GM18526 (cell line): Measurements from ENCODE around the gene LRRC10.

Experiments
- POLR2A ChIP-seq: IDR thresholded peaks from 3 replicates; pipeline ENCODE4 v1.6.1; 2011; ENCODE audit not compliant: insufficient read length; ENCODE audit errors: extremely low read depth

Gene LRRC10

DNA sequence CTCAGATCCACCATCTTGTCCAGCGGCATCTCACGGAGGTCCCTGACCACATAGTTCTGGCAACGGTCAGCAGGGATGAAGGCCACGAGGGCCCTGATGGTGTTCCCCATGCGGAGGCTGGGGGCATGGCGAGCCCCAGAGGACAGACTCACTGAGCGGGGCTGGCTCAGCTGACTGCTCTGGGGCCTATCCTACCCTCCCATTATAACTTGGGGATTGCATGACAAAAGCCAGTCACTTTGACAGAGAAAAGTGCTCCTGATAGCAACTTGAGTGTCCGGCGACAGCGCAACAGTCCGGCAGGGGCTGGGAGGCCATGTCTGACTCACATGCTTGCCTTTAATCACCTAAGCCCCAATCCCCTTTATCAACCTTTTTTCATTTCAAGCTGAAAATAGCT lies at the start of gene LRRC10:
Gene LRRC10 (minus strand): TSS at position 179 of the 400 bp plus-strand sequence. CDS start 69 bp downstream, at position 110.
- TF ChIP-seq POLR2A = no peak

DNA sequence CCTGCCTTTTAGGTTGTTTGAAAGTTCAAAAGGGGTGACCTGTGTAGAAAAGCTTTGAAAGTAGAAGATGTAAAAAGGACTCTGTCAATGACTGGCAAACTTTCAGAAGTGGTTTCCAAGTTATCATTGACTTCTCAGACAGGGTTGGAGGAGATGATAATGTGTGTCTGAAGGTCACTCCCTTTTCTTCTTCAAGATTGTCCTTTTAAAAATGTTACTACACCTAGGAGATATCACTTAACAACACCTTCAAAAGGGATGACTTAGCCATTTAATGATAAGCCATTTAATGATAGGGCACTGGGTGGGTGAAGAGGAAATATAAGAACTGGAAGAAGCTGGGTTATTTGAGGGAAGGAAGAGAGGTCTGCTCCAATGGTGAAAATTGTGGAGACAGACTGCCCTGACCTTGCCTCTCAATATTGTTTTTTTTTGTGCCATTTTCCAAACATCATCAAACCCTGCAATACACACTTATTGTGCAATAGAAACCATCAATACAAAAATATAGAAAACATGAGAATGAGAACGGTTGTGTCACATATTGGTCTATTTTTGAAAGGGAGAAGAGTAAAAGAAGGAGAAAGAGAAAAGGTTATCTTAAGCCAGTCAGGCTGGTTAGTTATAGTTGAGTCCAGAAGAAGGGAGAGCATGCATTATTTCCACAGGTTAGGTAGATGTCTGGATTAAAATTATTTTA lies 49.6 kb upstream of the LRRC10 start:
- TF ChIP-seq POLR2A = no peak

DNA sequence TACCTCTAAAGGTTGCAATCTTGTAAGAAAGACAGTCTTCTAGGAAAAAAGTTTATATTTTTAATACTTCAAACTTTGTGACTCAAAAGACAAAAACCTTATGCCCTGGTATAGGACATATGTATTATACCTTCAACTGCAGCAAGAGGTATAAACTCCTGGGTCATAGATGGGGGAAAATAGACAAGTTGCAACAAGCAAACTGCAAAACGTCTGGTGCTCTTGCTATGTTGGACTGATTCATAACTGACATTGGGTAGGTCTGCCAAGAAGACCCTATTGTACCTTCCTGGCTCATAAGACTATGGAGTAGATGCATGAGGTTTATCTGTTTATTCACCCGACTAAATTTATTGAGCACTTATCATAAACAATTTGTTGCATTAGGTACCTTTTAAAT lies 47.5 kb upstream of the LRRC10 start:
- TF ChIP-seq POLR2A = no peak

- TF ChIP-seq POLR2A = no peak
Observed at GRCh38 chr12:69657376-69658137, 46.9 kb upstream of the LRRC10 start.

DNA sequence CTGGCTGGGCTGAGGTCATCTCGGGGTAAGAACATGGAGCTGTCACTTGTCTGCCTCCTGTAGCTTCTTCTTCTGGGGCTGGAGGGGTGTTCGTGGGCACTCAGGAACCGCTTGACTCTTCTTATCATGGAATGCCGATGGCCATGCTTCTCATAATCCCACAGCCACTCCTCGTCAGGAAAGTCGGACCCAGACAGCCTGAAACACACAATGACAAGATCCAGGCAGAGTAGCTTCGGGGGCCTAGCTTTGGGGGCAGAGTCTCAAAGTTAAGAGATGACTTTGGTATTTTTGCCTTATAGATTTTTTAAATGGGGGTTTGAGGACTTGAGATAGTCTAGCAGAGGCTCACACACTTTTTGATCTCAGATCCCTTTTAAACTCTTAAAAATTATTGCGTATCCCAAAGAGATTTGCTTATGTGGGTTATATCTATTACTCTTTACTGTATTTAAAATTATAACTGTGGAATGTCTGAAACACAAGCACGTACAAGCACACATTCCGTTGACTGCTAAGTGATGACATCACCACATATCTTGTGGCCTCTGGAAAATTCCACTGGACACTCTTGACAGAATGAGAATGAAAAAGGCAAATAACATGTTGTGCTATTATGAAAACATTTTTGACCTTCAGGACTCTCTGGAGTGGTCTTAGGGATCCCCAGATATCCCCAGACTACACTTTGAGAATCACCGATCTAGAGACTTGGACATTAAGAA lies 45.1 kb upstream of the LRRC10 start:
- TF ChIP-seq POLR2A = no peak

GRCh38 chr12:69653703-69654102 lies 43.0 kb upstream of the LRRC10 start:
- TF ChIP-seq POLR2A = no peak

DNA sequence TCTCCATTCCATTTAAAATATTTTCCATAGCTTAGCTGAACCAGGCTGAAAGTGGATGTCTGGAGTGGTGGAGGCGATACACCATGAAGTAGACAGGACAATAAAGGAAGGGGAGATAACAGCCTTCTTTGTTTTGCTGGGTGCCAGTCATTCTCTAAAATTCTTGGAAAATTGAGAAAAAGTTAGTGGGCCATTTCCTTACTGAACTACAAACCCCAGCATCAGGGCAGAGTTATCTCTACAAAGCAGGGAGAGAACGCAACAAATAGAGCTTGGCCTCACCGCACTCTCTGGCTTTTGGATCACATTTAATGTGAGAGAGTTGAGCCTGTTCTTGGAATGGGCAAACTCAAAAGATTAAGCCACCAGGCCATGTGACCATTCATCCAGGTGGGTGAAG lies 41.2 kb upstream of the LRRC10 start:
- no peak for TF ChIP-seq POLR2A

DNA sequence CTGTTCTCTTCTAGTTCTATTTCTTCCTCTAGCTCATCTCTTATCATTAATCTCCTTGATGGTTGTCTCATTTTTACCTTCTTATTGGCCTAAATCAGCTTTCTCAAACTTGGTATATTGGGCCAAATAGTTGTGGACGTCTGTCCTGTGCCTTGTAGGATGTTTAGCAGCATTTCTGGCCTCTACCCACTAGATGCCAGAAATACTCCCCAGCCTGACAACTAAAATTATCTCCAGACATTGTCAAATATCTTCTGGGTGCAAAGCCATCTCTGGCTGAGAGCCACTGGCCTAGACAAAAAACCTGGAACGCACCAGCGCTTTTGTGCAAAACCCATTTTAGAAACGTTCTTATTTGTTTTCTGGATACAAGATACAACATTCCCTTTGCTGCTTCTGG lies 38.8 kb upstream of the LRRC10 start:
- TF ChIP-seq POLR2A = no peak

DNA sequence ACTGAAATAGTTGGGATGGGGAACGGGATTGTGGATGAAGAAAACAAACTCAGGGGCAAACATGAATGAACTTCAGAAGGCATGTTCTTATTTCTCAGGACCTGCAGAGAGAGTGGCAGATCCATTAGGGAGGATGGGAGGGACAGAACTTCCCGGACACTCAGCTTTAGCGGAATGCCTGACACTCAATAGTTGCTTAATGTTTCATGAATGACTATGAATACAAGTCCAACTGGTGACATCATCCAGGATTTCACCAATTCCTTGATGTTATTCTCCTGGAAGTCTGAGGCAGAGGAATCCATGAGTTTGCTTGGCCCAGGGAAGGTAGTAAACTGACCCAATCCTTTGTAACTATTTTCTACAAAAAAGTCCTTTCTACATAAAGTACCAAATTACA lies 37.8 kb upstream of the LRRC10 start:
- TF ChIP-seq POLR2A = no peak

DNA sequence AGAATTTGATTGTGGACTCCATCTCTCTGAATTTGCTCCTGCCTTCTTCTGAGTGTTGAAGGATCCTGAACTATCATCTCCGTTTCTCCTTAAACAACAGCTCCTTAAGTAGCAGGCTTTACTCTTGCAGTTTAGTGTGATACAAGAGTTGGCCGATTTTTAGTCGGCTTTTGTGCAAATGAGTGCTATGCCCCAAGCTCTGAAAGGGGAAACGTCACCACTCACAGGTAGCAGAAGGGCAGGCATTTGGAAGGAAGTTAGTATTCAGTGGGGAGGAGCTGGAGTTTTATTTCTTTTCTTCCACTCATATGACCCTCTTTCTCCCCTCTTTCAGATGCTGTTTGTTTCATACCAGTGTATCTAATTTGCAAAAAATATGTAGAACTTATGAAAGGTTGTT lies 36.5 kb upstream of the LRRC10 start:
- no peak for TF ChIP-seq POLR2A

GRCh38 chr12:69645031-69645430 lies 34.3 kb upstream of the LRRC10 start:
- TF ChIP-seq POLR2A = no peak

GRCh38 chr12:69644511-69644910 lies 33.8 kb upstream of the LRRC10 start:
- TF ChIP-seq POLR2A = no peak

- TF ChIP-seq POLR2A = no peak
Observed at GRCh38 chr12:69642531-69642930, 31.8 kb upstream of the LRRC10 start.

DNA sequence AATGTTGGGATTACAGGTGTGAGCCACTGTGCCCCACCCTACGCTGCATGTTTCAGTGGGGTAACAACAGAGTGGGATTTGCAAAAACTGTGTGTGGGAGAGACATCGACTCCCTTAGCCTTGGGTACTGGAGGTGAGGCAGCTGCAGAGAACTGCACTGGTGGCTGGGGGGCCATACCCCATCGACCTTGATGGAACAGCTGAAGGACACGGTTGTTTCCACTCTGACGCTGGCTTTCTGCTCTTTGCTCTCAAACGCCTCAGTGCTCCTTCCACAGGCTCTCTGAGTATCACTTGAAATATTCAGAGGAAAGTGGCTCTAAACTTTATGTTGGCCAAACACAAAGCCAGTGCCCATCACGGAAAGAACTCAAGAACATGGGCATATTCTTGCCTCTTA lies 30.8 kb upstream of the LRRC10 start:
- no peak for TF ChIP-seq POLR2A

- TF ChIP-seq POLR2A = no peak
Observed at GRCh38 chr12:69639400-69640016, 28.8 kb upstream of the LRRC10 start.
